SKM-1 treated with dmso at 0.1 percent for 144 hours (cell line): ENCODE measurements around the gene IL31.
"Not testable (repeated sequence)": the region's sequence is repeated elsewhere in the genome, so short reads cannot be mapped to it uniquely, and the experiment has no call there.

Experiments used
- DNase-seq: peaks from one replicate; lab custom pipeline; 2025; ENCODE audit not compliant: unreplicated experiment; lab: John Stamatoyannopoulos, UW

IL31 gene

GRCh38 chr12:122174155-122174845 is at the start of gene IL31:
Gene IL31 (minus strand): TSS chr12:122174221. CDS start chr12:122174172, 49 bp downstream.
- DNase-seq = no peak

- DNase-seq = no peak
These were observed 42.4 kb upstream of the IL31 start for GRCh38 chr12:122216445-122216844.

- no peak for DNase-seq
These were observed 41.8 kb upstream of the IL31 start for GRCh38 chr12:122215771-122216170.

GRCh38 chr12:122208073-122208820 is 34.2 kb upstream of the IL31 start:
- no peak for DNase-seq

- no peak for DNase-seq
These were observed 33.4 kb upstream of the IL31 start for GRCh38 chr12:122207391-122207790.

- no peak for DNase-seq
These were observed 33.0 kb upstream of the IL31 start for GRCh38 chr12:122206976-122207375.

GRCh38 chr12:122206111-122206881 is 32.3 kb upstream of the IL31 start:
- DNase-seq = no peak

- DNase-seq = no peak
These were observed 31.3 kb upstream of the IL31 start for GRCh38 chr12:122205053-122205925.

GRCh38 chr12:122204167-122205052 is 30.4 kb upstream of the IL31 start:
- DNase-seq = no peak

- DNase-seq = no peak
These were observed 29.5 kb upstream of the IL31 start, which contains the start of gene B3GNT4 for GRCh38 chr12:122203301-122204166. Gene B3GNT4 (plus strand): TSS chr12:122203709. CDS start chr12:122204619, 910 bp downstream.

GRCh38 chr12:122202811-122203210 is 28.8 kb upstream of the IL31 start:
- DNase-seq = not testable (repeated sequence)

GRCh38 chr12:122202017-122202416 is 28.0 kb upstream of the IL31 start:
- DNase-seq = no peak

- no peak for DNase-seq
These were observed 27.4 kb upstream of the IL31 start for GRCh38 chr12:122201381-122201780.

GRCh38 chr12:122200541-122201175 is 26.6 kb upstream of the IL31 start:
- no peak for DNase-seq

- no peak for DNase-seq
These were observed 25.7 kb upstream of the IL31 start for GRCh38 chr12:122199484-122200355.

- no peak for DNase-seq
These were observed 23.6 kb upstream of the IL31 start for GRCh38 chr12:122197612-122197966.

- no peak for DNase-seq
These were observed 21.4 kb upstream of the IL31 start for GRCh38 chr12:122195405-122195804.
